K562 (cell line): ENCODE data around the gene POMC.

ENCODE experiments used
- CTCF ChIP-seq, 3 experiments: IDR thresholded peaks in 2 of 3; conservative IDR thresholded peaks in 1 of 3; 2 replicates each; pipeline ENCODE4 v1.5.1; 2011 to 2012; ENCODE audit warnings: low read length in 3 of 3, mild to moderate bottlenecking in 3 of 3, control low read depth in 2 of 3, improper control_type of control experiment in 1 of 3, inconsistent platforms in 1 of 3, low read depth in 1 of 3, mixed read lengths in 1 of 3, moderate library complexity in 1 of 3; ENCODE audit not compliant: insufficient read depth in 2 of 3
- ETV6 ChIP-seq, 3 experiments: fragments of 150-350 bp in 1 of 3; sonication (generic) in 1 of 3; formaldehyde crosslinking in 1 of 3; IDR thresholded peaks; 2 replicates each; pipeline versions ENCODE4 v1.6.1 to v1.8.0; 2014 to 2022; ENCODE audit warnings: borderline replicate concordance in 2 of 3, low read depth in 2 of 3, antibody characterized with exemption in 1 of 3, low read length in 1 of 3, mild to moderate bottlenecking in 1 of 3, missing genetic modification reagents in 1 of 3
- EZH2 ChIP-seq: IDR thresholded peaks from 2 replicates; pipeline ENCODE4 v1.6.1; 2012; ENCODE audit warnings: low read depth, mild to moderate bottlenecking, inconsistent platforms, low read length, borderline replicate concordance
- HNRNPH1 ChIP-seq: fragments of 200-400 bp; formaldehyde crosslinking; optimal IDR thresholded peaks from 2 replicates; pipeline ENCODE3; 2017; ENCODE audit warnings: low read depth, mild to moderate bottlenecking, low read length, moderate library complexity

GRCh38 chr2:25115902-25116301, 52.5 kb downstream of the POMC start:
- no peak for TF ChIP-seq HNRNPH1
- TF ChIP-seq ETV6 (IDR thresholded peaks at IDR 0.05; ENCODE audit: borderline replicate concordance in 1 of 2, low read depth in 2 of 2, low read length in 1 of 2): no peak
- no peak for TF ChIP-seq ETV6 (CRISPR knock-in tag; IDR thresholded peaks at IDR 0.05; ENCODE audit: borderline replicate concordance)
- no peak for TF ChIP-seq CTCF (IDR thresholded peaks at IDR 0.05 in 2 of 3, conservative IDR thresholded peaks at IDR 0.05 in 1 of 3; ENCODE audit: insufficient read depth in 2 of 3, low read depth in 1 of 3, low read length in 3 of 3)
- TF ChIP-seq EZH2: no peak
